Measurements from ENCODE around the gene HMGCS1. TPM values are rescaled to one million over a fixed set of nuclear protein-coding genes. Genes with fewer than 3 reads are reported as not detected.
A peak's percentile ranks its signal among the peaks of the same experiment; 100 is the strongest.

The HMGCS1 gene
- total and polyA plus RNA-seq, 9 of the 15 experiments (the other 6 are each of a cell fraction or from before 2014, with no cell fraction given) = 43.7 to 337 (median 111) TPM

DNA sequence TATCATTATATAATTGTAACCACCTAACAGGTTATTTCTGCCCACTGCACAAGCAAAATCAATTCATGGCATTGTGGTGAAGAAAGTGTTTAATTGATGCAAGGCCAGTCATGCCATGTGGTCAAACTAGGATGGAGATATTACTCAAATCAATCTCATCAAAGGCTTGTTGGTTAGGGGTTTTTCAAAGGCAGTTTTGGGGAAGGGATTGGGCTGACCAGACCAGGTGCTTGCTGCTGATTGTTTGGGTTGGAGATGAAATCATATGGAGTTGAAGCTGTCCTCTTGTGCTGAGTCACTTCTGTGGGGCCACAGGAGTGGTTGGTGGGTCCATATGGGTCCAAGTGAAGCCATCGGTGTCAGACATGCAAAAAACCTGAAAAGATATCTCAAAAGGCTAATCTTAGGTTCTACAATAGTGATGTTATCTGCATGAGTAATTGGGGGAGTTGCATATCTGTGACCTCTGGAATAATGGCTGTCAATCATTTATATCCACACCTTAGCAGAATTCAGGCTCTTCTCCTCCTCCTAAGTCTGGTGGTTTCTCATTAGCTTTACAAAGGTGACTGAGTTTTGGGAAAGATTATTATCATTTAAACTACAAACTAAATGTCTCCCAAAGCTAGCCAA is 44.9 kb downstream of the HMGCS1 start (continued):
- TF ChIP-seq, protein P1, sequence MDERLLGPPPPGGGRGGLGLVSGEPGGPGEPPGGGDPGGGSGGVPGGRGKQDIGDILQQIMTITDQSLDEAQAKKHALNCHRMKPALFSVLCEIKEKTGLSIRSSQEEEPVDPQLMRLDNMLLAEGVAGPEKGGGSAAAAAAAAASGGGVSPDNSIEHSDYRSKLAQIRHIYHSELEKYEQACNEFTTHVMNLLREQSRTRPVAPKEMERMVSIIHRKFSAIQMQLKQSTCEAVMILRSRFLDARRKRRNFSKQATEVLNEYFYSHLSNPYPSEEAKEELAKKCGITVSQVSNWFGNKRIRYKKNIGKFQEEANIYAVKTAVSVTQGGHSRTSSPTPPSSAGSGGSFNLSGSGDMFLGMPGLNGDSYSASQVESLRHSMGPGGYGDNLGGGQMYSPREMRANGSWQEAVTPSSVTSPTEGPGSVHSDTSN (CRISPR knock-in tag; IDR thresholded peaks at IDR 0.05; ENCODE audit: low read depth) = no peak
- TF ChIP-seq, protein P1 (tag; conservative IDR thresholded peaks at IDR 0.05; ENCODE audit: low read depth) = peak; percentile 71
- TF ChIP-seq NCOR1 (IDR thresholded peaks at IDR 0.05) = peak; percentile 50; the same call in 1 of the 2 replicates
- TF ChIP-seq FOSL1 (tag; conservative IDR thresholded peaks at IDR 0.05) = peak; percentile 69
- 0 out of 2 replicates have a peak, but pooled peaks have one; percentile 20 for TF ChIP-seq ATF7 (IDR thresholded peaks at IDR 0.05)
- peak; percentile 85 for TF ChIP-seq ARID1B (IDR thresholded peaks at IDR 0.05)
- no peak for TF ChIP-seq ERF (CRISPR knock-in tag; IDR thresholded peaks at IDR 0.05)
- no peak for TF ChIP-seq SAP30 (IDR thresholded peaks at IDR 0.05; ENCODE audit: borderline replicate concordance, insufficient read depth, low read depth, low read length, poor library complexity, severe bottlenecking)
- no peak for TF ChIP-seq ZNF347 (CRISPR knock-in tag; IDR thresholded peaks at IDR 0.05; ENCODE audit: low read depth)
- no peak for TF ChIP-seq KLF1 (tag; IDR thresholded peaks at IDR 0.05)
- no peak for TF ChIP-seq ZBTB26 (CRISPR knock-in tag; IDR thresholded peaks at IDR 0.05)
- no peak for TF ChIP-seq RNF2 (IDR thresholded peaks at IDR 0.05)
- no peak for TF ChIP-seq NCOA4 (IDR thresholded peaks at IDR 0.05; ENCODE audit: partially characterized antibody)
- TF ChIP-seq EP300 (IDR thresholded peaks at IDR 0.05; ENCODE audit: low read length) = peak; percentile 44; the same call in 1 of the 2 replicates
- no peak for TF ChIP-seq RB1 (IDR thresholded peaks at IDR 0.05; ENCODE audit: low read depth)
- TF ChIP-seq ZFP1 (CRISPR knock-in tag; IDR thresholded peaks at IDR 0.05) = no peak
- TF ChIP-seq SIN3B (IDR thresholded peaks at IDR 0.05; ENCODE audit: low read depth) = no peak
- TF ChIP-seq, protein P2, sequence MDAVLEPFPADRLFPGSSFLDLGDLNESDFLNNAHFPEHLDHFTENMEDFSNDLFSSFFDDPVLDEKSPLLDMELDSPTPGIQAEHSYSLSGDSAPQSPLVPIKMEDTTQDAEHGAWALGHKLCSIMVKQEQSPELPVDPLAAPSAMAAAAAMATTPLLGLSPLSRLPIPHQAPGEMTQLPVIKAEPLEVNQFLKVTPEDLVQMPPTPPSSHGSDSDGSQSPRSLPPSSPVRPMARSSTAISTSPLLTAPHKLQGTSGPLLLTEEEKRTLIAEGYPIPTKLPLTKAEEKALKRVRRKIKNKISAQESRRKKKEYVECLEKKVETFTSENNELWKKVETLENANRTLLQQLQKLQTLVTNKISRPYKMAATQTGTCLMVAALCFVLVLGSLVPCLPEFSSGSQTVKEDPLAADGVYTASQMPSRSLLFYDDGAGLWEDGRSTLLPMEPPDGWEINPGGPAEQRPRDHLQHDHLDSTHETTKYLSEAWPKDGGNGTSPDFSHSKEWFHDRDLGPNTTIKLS (IDR thresholded peaks at IDR 0.05; ENCODE audit: borderline replicate concordance, low read depth) = no peak
- no peak for TF ChIP-seq TFAM (CRISPR knock-in tag; conservative IDR thresholded peaks at IDR 0.05)
- peak; percentile 65 for TF ChIP-seq MEIS2 (IDR thresholded peaks at IDR 0.05; ENCODE audit: partially characterized antibody)
- no peak for TF ChIP-seq GATAD2B (IDR thresholded peaks at IDR 0.05; ENCODE audit: borderline replicate concordance)
- no peak for TF ChIP-seq MCM7 (IDR thresholded peaks at IDR 0.05)
- no peak for TF ChIP-seq CREB1 (IDR thresholded peaks at IDR 0.05)
- no peak for TF ChIP-seq CREB1 (CRISPR knock-in tag; IDR thresholded peaks at IDR 0.05)
- no peak for TF ChIP-seq SP2 (IDR thresholded peaks at IDR 0.05; ENCODE audit: extremely low read depth, low read depth, low read length, poor library complexity, severe bottlenecking)
- TF ChIP-seq ARID2 (IDR thresholded peaks at IDR 0.05) = no peak
- peak; percentile 5; the same call in 1 of the 2 replicates for TF ChIP-seq ELF4 (CRISPR knock-in tag; IDR thresholded peaks at IDR 0.05)
